Lower leg skin (tissue), 4 donors: ENCODE results near the gene FGGY. TPM values are rescaled to one million over a fixed set of nuclear protein-coding genes. Genes with fewer than 3 reads are reported as not detected.

Experiments
- DNase-seq, 2 donors: peaks; one replicate each; pipeline ENCODE4 v3.0.0-alpha.2; 2019; ENCODE audit warnings: low spot score in 2 of 2
- H3K4me3 ChIP-seq: fragments of 200-600 bp; sonication (generic); 2 replicates; pipeline ENCODE4 v1.5.1; 2017; ENCODE audit warnings: mild to moderate bottlenecking, low read depth; ENCODE audit not compliant: poor library complexity, severe bottlenecking
- POLR2A ChIP-seq, 2 donors: fragments of 450-650 bp; IDR thresholded peaks; one replicate each; pipeline ENCODE4 v1.6.1; 2016 to 2017; ENCODE audit warnings: antibody characterized with exemption in 2 of 2, mild to moderate bottlenecking in 1 of 2, moderate library complexity in 1 of 2
- WGBS, 2 donors: methylation state at CpG; one replicate each; pipeline ENCODE4 v1.1.5; 2018; 5-methylcytosine and 5-hydroxymethylcytosine counted together
- intact Hi-C: fragments of 100-400 bp; cut with DNase I; formaldehyde crosslinking; loops from one replicate; pipeline ENCODE4 v1.15.0; 2023; ENCODE audit warnings: low total_unique reads
- total RNA-seq, 4 donors: library from RNA; depleted of rRNA; stranded (reverse); fragments of >200 nt; gene quantifications; one replicate each; pipeline ENCODE4 v1.1.0, GENCODE V29; 2016
- TF ChIP-seq, protein P1 (sequence below), 3 donors: fragments of 450-650 bp; IDR thresholded peaks; one replicate each; pipeline ENCODE4 v1.5.1; 2016; ENCODE audit warnings: antibody characterized with exemption in 3 of 3, mild to moderate bottlenecking in 3 of 3, moderate library complexity in 2 of 3

The FGGY gene
- total RNA-seq, 4 donors from 2014 or later: 10.0 to 29.5 (median 17.5) TPM

DNA sequence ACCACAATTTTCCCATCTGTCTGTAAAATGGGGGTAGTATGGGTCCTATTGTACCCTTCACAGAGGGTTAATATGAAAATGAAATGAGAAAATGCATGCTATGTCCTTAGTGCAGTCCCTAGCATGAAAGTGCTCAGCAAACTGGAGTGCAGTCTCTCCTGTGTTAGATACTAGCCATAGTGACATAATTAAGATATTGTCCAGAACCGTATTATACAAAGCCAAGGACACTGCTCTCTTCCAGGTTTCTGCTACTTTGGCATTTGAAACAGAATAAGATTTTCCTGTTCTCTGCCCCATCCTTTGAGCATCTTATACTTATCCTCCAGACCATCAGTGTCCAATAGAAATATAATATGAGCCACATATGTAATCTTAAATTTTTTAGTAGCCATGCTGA is 213.4 kb downstream of the FGGY start:
- no peak overlapping the region for H3K4me3 ChIP-seq
- intact Hi-C loops: no loop called here
- no peak for DNase-seq
- 76 to 92% methylated on average over 1 of the region's 1 CpG for WGBS, 2 donors
- TF ChIP-seq, protein P1, sequence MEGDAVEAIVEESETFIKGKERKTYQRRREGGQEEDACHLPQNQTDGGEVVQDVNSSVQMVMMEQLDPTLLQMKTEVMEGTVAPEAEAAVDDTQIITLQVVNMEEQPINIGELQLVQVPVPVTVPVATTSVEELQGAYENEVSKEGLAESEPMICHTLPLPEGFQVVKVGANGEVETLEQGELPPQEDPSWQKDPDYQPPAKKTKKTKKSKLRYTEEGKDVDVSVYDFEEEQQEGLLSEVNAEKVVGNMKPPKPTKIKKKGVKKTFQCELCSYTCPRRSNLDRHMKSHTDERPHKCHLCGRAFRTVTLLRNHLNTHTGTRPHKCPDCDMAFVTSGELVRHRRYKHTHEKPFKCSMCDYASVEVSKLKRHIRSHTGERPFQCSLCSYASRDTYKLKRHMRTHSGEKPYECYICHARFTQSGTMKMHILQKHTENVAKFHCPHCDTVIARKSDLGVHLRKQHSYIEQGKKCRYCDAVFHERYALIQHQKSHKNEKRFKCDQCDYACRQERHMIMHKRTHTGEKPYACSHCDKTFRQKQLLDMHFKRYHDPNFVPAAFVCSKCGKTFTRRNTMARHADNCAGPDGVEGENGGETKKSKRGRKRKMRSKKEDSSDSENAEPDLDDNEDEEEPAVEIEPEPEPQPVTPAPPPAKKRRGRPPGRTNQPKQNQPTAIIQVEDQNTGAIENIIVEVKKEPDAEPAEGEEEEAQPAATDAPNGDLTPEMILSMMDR (IDR thresholded peaks at IDR 0.05): no peak
- no peak for TF ChIP-seq POLR2A (IDR thresholded peaks at IDR 0.05)

DNA sequence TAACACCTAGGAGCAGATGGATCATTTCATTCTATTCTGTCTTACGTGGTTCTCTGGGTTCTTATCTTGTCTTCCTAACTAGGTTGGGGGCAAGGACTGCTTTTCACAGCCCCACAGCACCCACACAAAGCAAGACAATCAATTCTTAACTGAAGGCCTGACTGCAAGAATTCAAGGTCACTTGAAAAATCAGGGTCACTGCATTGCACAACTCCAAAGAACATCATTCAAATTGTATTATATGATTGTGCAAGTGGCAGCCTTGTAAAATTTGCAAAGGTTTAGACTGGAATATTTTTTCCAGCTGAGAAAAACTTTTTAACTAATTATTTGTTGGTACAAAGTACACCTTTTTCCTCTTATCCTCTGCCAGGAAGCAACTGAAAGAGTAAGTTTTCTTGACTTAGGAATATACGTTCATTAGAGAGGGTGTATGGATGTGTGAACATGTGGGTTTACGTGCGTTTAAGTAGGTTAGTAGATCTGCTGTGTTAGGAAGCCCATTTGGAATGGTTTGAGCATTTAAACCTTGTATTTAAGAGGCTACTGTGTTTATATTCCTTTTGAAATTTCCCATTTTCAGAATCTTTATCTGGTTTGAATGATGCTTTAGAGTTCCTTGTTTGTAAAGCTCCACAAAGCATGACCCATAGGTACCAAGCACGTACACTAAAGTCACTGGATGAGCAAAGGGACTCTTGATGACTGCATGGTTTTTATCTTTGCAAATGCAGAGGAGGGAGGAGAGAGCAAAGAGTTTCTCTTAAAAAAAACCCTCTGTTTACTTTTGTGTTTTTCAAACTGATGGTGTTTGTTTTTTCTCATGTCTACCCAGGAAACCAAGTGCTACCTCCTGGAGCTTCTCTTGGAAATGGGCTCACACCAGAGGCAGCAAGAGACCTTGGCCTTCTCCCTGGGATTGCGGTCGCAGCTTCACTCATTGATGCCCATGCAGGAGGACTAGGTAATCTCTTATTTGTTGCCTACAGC is 214.9 kb downstream of the FGGY start:
- TF ChIP-seq, protein P1 (IDR thresholded peaks at IDR 0.05): no peak
- TF ChIP-seq POLR2A (IDR thresholded peaks at IDR 0.05): no peak
- 95 to 97% methylated on average over 7 of the region's 7 CpGs for WGBS, 2 donors
- H3K4me3 ChIP-seq: no peak overlapping the region
- intact Hi-C loops: no loop called here
- no peak for DNase-seq

DNA sequence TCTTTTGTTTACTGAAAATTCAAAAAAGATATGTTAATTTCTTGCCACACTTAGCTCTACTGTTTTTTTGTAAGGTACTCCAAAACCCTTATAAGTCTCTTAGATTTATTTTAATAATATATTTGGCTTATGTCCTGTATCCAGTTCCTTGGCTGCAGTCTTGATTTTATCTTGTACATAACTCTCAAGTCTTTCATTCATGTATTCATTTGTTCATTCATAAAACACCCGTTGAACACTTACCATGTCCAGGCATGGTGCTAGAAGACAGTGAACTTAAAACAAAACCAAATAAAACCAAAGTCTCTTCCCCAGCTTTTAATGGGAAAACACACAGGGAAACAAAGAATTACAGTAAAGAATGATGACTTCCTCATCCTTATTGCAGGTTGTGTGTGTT is 215.8 kb downstream of the FGGY start:
- intact Hi-C loops: no loop called here
- 38 to 42% methylated on average over 1 of the region's 1 CpG for WGBS, 2 donors
- no peak overlapping the region for H3K4me3 ChIP-seq
- TF ChIP-seq, protein P1 (IDR thresholded peaks at IDR 0.05): no peak
- no peak for TF ChIP-seq POLR2A (IDR thresholded peaks at IDR 0.05)
- DNase-seq: no peak

DNA sequence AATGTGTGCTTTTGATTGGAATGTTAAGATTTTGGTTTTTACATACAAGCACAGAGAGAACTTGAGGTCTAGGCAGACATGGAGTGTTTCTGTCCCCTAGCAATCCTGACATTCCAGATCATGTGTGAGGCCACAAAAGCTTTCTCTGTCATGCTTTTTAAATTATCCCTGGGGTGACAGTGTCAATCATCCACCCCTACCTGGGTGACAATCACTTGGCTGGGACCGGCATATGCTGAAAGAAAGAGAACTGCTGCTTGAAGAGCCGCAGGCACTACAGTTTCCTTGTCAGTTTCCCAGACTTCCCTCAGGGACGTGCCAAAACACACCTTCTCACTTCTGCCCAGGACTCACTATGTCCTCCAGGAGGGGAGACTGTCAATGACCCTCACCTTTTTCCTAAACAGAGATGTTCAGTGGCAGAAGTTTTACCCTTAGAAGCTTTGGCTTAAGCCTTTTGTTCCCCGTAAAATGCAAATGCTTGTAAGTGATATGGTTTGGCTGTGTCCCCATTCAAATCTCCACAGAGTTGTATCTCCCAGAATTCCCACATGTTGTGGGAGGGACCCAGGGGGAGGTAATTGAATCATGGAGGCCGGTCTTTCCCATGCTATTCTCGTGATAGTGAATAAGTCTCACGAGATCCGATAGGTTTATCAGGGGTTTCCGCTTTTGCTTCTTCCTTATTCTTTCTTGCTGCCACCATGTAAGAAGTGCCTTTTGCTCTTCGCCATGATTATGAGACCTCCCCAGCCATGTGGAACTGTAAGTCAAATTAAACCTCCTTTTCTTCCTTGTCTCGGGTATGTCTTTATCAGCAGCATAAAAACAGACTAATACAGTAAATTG is 217.4 kb downstream of the FGGY start:
- intact Hi-C loops: no loop called here
- WGBS, 2 donors: 92% methylated on average over 11 of the region's 11 CpGs
- no peak overlapping the region for H3K4me3 ChIP-seq
- TF ChIP-seq POLR2A (IDR thresholded peaks at IDR 0.05): no peak
- TF ChIP-seq, protein P1 (IDR thresholded peaks at IDR 0.05): no peak
- DNase-seq: no peak

DNA sequence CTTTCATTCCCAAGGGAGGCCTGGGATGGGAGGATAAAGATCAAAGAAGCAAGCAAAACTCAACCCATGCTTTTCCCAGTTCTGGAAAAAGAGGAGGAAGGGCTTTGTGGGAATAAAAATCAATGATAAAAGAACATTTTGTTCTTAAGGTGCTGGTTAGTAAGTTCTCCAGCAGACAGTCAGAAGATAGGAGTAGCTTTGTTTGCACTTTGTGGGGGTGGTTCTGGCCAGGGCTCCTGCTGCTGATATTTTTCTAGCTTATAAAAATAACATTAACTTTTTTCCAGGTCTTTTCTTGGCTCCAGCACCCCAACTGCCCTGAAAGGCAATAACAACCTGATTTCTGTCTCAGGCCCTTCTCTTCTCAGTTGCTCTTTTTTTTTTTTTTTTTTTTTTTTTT is 220.0 kb downstream of the FGGY start:
- DNase-seq: no peak
- no peak overlapping the region for H3K4me3 ChIP-seq
- TF ChIP-seq POLR2A (IDR thresholded peaks at IDR 0.05): no peak
- TF ChIP-seq, protein P1 (IDR thresholded peaks at IDR 0.05): no peak
- intact Hi-C loops: no loop called here
